Thyroid gland (tissue), 4 donors: ENCODE results near the gene MFAP5.

Experiments
- POLR2A ChIP-seq, 2 donors: fragments of 450-650 bp; IDR thresholded peaks; one replicate each; pipeline ENCODE4 v1.6.1; 2017; ENCODE audit warnings: antibody characterized with exemption in 2 of 2, mild to moderate bottlenecking in 2 of 2, moderate library complexity in 1 of 2
- TF ChIP-seq, protein P1 (sequence below), 6 experiments: fragments of 200-600 bp in 3 of 6; fragments of 450-650 bp in 3 of 6; sonication (generic) in 3 of 6; IDR thresholded peaks; one replicate each; pipeline ENCODE4 v1.5.1; 2016 to 2019; ENCODE audit warnings: antibody characterized with exemption in 6 of 6, mild to moderate bottlenecking in 2 of 6, inconsistent platforms in 1 of 6, moderate library complexity in 1 of 6

DNA sequence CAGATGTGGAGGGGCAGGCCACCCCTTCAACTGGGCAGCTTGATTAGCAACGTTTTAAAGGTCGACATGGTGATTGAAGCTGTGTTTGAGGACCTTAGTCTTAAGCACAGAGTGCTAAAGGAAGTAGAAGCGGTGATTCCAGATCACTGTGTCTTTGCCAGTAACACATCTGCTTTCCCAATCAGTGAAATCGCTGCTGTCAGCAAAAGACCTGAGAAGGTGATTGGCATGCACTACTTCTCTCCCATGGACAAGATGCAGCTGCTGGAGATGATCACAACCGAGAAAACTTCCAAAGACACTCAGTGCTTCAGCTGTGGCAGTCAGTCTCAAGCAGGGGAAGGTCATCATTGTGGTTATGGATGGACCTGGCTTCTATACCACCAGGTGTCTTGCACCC is 26.0 kb downstream of the MFAP5 start:
- TF ChIP-seq, protein P1, sequence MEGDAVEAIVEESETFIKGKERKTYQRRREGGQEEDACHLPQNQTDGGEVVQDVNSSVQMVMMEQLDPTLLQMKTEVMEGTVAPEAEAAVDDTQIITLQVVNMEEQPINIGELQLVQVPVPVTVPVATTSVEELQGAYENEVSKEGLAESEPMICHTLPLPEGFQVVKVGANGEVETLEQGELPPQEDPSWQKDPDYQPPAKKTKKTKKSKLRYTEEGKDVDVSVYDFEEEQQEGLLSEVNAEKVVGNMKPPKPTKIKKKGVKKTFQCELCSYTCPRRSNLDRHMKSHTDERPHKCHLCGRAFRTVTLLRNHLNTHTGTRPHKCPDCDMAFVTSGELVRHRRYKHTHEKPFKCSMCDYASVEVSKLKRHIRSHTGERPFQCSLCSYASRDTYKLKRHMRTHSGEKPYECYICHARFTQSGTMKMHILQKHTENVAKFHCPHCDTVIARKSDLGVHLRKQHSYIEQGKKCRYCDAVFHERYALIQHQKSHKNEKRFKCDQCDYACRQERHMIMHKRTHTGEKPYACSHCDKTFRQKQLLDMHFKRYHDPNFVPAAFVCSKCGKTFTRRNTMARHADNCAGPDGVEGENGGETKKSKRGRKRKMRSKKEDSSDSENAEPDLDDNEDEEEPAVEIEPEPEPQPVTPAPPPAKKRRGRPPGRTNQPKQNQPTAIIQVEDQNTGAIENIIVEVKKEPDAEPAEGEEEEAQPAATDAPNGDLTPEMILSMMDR (IDR thresholded peaks at IDR 0.05) = no peak
- no peak for TF ChIP-seq POLR2A (IDR thresholded peaks at IDR 0.05)
